HEK293 (cell line): ENCODE results near the gene PCF11.
A peak's percentile ranks its signal among the peaks of the same experiment; 100 is the strongest.

Source experiments
- CTCF ChIA-PET: fragments of 350-600 bp; formaldehyde crosslinking; extraction: SDS; loops from one replicate; lab custom pipeline; 2021; ENCODE audit warnings: antibody characterized with exemption; lab: Yijun Ruan, JAX
- POLR2A ChIA-PET: fragments of 300-600 bp; formaldehyde crosslinking; extraction: SDS; loops from one replicate; lab custom pipeline; 2020; ENCODE audit warnings: antibody characterized with exemption, inconsistent platforms; lab: Yijun Ruan, JAX
- H3K27ac ChIP-seq: fragments of 200-500 bp; sonication (Bioruptor generic); 2 replicates; pipeline ENCODE4 v1.5.1; 2014; ENCODE audit warnings: low read depth, low read length, control low read depth, inconsistent platforms; ENCODE audit errors: extremely low read depth
- H3K36me3 ChIP-seq, 2 experiments: fragments of 200-500 bp in 1 of 2; sonication (Bioruptor generic) in 1 of 2; 1 replicate in 1 of 2; 2 replicates in 1 of 2; pipeline ENCODE4 v1.5.1; 2014 to 2017; ENCODE audit warnings: inconsistent platforms in 2 of 2, low read length in 2 of 2; ENCODE audit not compliant: control insufficient read depth in 2 of 2, insufficient read depth in 1 of 2
- H3K4me1 ChIP-seq: fragments of 200-500 bp; sonication (Bioruptor generic); 2 replicates; pipeline ENCODE4 v1.5.1; 2014; ENCODE audit warnings: mild to moderate bottlenecking, low read length, inconsistent platforms; ENCODE audit not compliant: control insufficient read depth, insufficient read depth
- H3K4me3 ChIP-seq: 2 replicates; pipeline ENCODE4 v1.5.1; 2011; ENCODE audit warnings: low read depth, mild to moderate bottlenecking, control low read depth, low read length, moderate library complexity
- H3K9me3 ChIP-seq: fragments of 200-500 bp; sonication (Bioruptor generic); 2 replicates; pipeline ENCODE4 v1.5.1; 2014; ENCODE audit warnings: low read depth, low read length, inconsistent platforms; ENCODE audit not compliant: control insufficient read depth, insufficient read depth
- CTCF ChIP-seq: fragments of 450-650 bp; formaldehyde crosslinking; IDR thresholded peaks from 2 replicates; pipeline ENCODE4 v1.5.1; 2016; ENCODE audit warnings: missing biosample characterization, missing genetic modification characterization
- ELK4 ChIP-seq: IDR thresholded peaks from 2 replicates; pipeline ENCODE4 v1.6.1; 2011; ENCODE audit warnings: mild to moderate bottlenecking, low read depth, low read length, borderline replicate concordance
- HOXC10 ChIP-seq: sonication (generic); formaldehyde crosslinking; IDR thresholded peaks from 2 replicates; pipeline ENCODE4 v1.8.1; 2023; ENCODE audit warnings: mild to moderate bottlenecking, missing genetic modification reagents
- PRDM1 ChIP-seq: fragments of 450-650 bp; formaldehyde crosslinking; IDR thresholded peaks from 2 replicates; pipeline ENCODE4; 2016; ENCODE audit warnings: missing biosample characterization, missing genetic modification characterization
- PRDM6 ChIP-seq: fragments of 450-650 bp; formaldehyde crosslinking; IDR thresholded peaks from 2 replicates; pipeline ENCODE4 v1.5.1; 2017; ENCODE audit warnings: missing biosample characterization, missing genetic modification characterization
- SCRT2 ChIP-seq: fragments of 450-650 bp; formaldehyde crosslinking; IDR thresholded peaks from 2 replicates; pipeline ENCODE4 v1.5.1; 2016; ENCODE audit warnings: missing biosample characterization, missing genetic modification characterization
- SP3 ChIP-seq: fragments of 450-650 bp; formaldehyde crosslinking; IDR thresholded peaks from 2 replicates; pipeline ENCODE4 v1.5.1; 2016; ENCODE audit warnings: missing biosample characterization, missing genetic modification characterization
- SP7 ChIP-seq: fragments of 450-650 bp; formaldehyde crosslinking; IDR thresholded peaks from 2 replicates; pipeline ENCODE4 v1.5.1; 2016; ENCODE audit warnings: missing biosample characterization, missing genetic modification characterization
- ZNF157 ChIP-seq: fragments of 450-650 bp; formaldehyde crosslinking; IDR thresholded peaks from 2 replicates; pipeline ENCODE4 v1.5.1; 2016; ENCODE audit warnings: missing biosample characterization, missing genetic modification characterization
- ZNF18 ChIP-seq: fragments of 450-650 bp; formaldehyde crosslinking; IDR thresholded peaks from 2 replicates; pipeline ENCODE4 v1.5.1; 2016; ENCODE audit warnings: missing biosample characterization, missing genetic modification characterization
- ZNF202 ChIP-seq: fragments of 450-650 bp; formaldehyde crosslinking; IDR thresholded peaks from 2 replicates; pipeline ENCODE4 v1.5.1; 2016; ENCODE audit warnings: missing biosample characterization, missing genetic modification characterization, borderline replicate concordance
- ZNF324 ChIP-seq: fragments of 450-650 bp; formaldehyde crosslinking; IDR thresholded peaks from 2 replicates; pipeline ENCODE4 v1.5.1; 2016; ENCODE audit warnings: missing biosample characterization, missing genetic modification characterization
- ZNF341 ChIP-seq: fragments of 450-650 bp; formaldehyde crosslinking; IDR thresholded peaks from 2 replicates; pipeline ENCODE4; 2016; ENCODE audit warnings: low read depth, missing biosample characterization, missing genetic modification characterization
- ZNF433 ChIP-seq: fragments of 450-650 bp; formaldehyde crosslinking; IDR thresholded peaks from 2 replicates; pipeline ENCODE4 v1.5.1; 2016; ENCODE audit warnings: missing biosample characterization, missing genetic modification characterization, low read depth
- ZNF76 ChIP-seq: fragments of 450-650 bp; formaldehyde crosslinking; IDR thresholded peaks from 2 replicates; pipeline ENCODE4; 2016; ENCODE audit warnings: low read depth, missing biosample characterization, missing genetic modification characterization, borderline replicate concordance
- ZNF777 ChIP-seq: fragments of 450-650 bp; formaldehyde crosslinking; IDR thresholded peaks from 2 replicates; pipeline ENCODE4 v1.5.1; 2017; ENCODE audit warnings: missing biosample characterization, missing genetic modification characterization, borderline replicate concordance

PCF11 gene

GRCh38 chr11:83157594-83158356, 844 bp downstream of the PCF11 start (continued):
- TF ChIP-seq CTCF (tag by site-specific recombination) (no peak), ZNF324 (tag by site-specific recombination) (no peak), ELK4 (no peak), ZNF76 (tag by site-specific recombination) (peak; percentile 78), ZNF777 (tag by site-specific recombination) (no peak), SP7 (tag by site-specific recombination) (no peak), ZNF341 (tag by site-specific recombination) (peak; percentile 36; the same call in 1 of the 2 replicates), ZNF18 (tag by site-specific recombination) (0 out of 2 replicates have a peak, but pooled peaks have one; percentile 44), SP3 (tag by site-specific recombination) (peak; percentile 18; the same call in 1 of the 2 replicates), ZNF433 (tag by site-specific recombination) (no peak), ZNF157 (no peak), ZNF202 (tag by site-specific recombination) (no peak)
- TF ChIP-seq, all 188 proteins: peak for 25

- CTCF ChIA-PET, result interaction anchor here (0.9 to 2.2 kb wide), 2 partner anchors 71 to 291 kb away, joined by 4 to 7 read pairs; no protein-coding TSS in a partner anchor
- no peak overlapping the region; the same call in 1 of the 2 replicates for H3K27ac ChIP-seq
Observed at GRCh38 chr11:83158357-83158786, 1.4 kb downstream of the PCF11 start.

More at GRCh38 chr11:83158357-83158786, 1.4 kb downstream of the PCF11 start:
- Histone ChIP-seq H3K36me3 (peaks cover 0 to 35% of the 10 kb centered on the region in 2 experiments; a peak in 1 of 3 replicates), H3K4me1 (peaks cover 5% of the 10 kb centered on the region), H3K9me3 (no peaks in the 10 kb centered on the region), H3K4me3 (peak overlapping the region; percentile 98)
- TF ChIP-seq SCRT2 (tag by site-specific recombination) (peak; percentile 44; the same call in 1 of the 2 replicates), PRDM1 (tag by site-specific recombination) (peak; percentile 59), PRDM6 (tag by site-specific recombination) (peak; percentile 43; the same call in 1 of the 2 replicates), HOXC10 (no peak)
- POLR2A ChIA-PET, result interaction anchor here (0.7 to 3.2 kb wide), 4 partner anchors 11 to 258 kb away, joined by 3 to 34 read pairs (median 17); partner anchors contain the start of genes ANKRD42, PRCP and RAB30
